Kidney glomerular epithelial cell (primary cell): ENCODE data around the gene LGALS3BP.

Experiments used
- DNase-seq: peaks from one replicate; lab custom pipeline; 2025; lab: John Stamatoyannopoulos, UW

The LGALS3BP gene

GRCh38 chr17:78962345-78962983 lies 17.3 kb downstream of the LGALS3BP start:
- no peak for DNase-seq

- DNase-seq, result no peak
Measured at GRCh38 chr17:78961571-78961970, 18.2 kb downstream of the LGALS3BP start.

- DNase-seq, result no peak
Measured at GRCh38 chr17:78960928-78961327, 18.8 kb downstream of the LGALS3BP start.

- DNase-seq, result no peak
Measured at GRCh38 chr17:78959803-78960202, 19.9 kb downstream of the LGALS3BP start.

- peak; percentile 42 for DNase-seq
Measured at GRCh38 chr17:78958641-78959127, 21.0 kb downstream of the LGALS3BP start.

GRCh38 chr17:78957128-78957527 lies 22.6 kb downstream of the LGALS3BP start:
- DNase-seq, result no peak

- DNase-seq, result no peak
Measured at GRCh38 chr17:78956254-78956653, 23.5 kb downstream of the LGALS3BP start.

- no peak for DNase-seq
Measured at GRCh38 chr17:78954684-78955083, 25.0 kb downstream of the LGALS3BP start.

- DNase-seq, result no peak
Measured at GRCh38 chr17:78953356-78954350, 26.1 kb downstream of the LGALS3BP start.

GRCh38 chr17:78952706-78953105 lies 27.0 kb downstream of the LGALS3BP start:
- DNase-seq, result no peak

GRCh38 chr17:78951967-78952551 lies 27.7 kb downstream of the LGALS3BP start:
- DNase-seq, result no peak

- no peak for DNase-seq
Measured at GRCh38 chr17:78950870-78951269, 28.9 kb downstream of the LGALS3BP start.

- DNase-seq, result peak; percentile 68
Measured at GRCh38 chr17:78947235-78948149, 32.2 kb downstream of the LGALS3BP start.

- no peak for DNase-seq
Measured at GRCh38 chr17:78946631-78947030, 33.1 kb downstream of the LGALS3BP start.

GRCh38 chr17:78946131-78946530 lies 33.6 kb downstream of the LGALS3BP start:
- DNase-seq, result no peak

- peak; percentile 18 for DNase-seq
Measured at GRCh38 chr17:78945455-78945854, 34.3 kb downstream of the LGALS3BP start.

- DNase-seq, result no peak
Measured at GRCh38 chr17:78944956-78945355, 34.8 kb downstream of the LGALS3BP start.

GRCh38 chr17:78944026-78944425 lies 35.7 kb downstream of the LGALS3BP start:
- no peak for DNase-seq

GRCh38 chr17:78940708-78941107 lies 39.0 kb downstream of the LGALS3BP start:
- peak; percentile 45 for DNase-seq

- DNase-seq, result no peak
Measured at GRCh38 chr17:78940258-78940657, 39.5 kb downstream of the LGALS3BP start.

GRCh38 chr17:78939615-78940014 lies 40.1 kb downstream of the LGALS3BP start:
- DNase-seq, result peak; percentile 16
